22Rv1 (cell line): ENCODE results near the gene HCN2.
"Not testable (repeated sequence)": the region's sequence is repeated elsewhere in the genome, so short reads cannot be mapped to it uniquely, and the experiment has no call there.

Source experiments
- ZFX ChIP-seq: fragments of 450-650 bp; IDR thresholded peaks from 2 replicates; pipeline ENCODE4 v1.6.1; 2017; ENCODE audit warnings: antibody characterized with exemption, borderline replicate concordance
- TF ChIP-seq, protein P1 (sequence below): fragments of 450-650 bp; IDR thresholded peaks from 2 replicates; pipeline ENCODE4 v1.5.1; 2017; ENCODE audit warnings: mild to moderate bottlenecking

DNA sequence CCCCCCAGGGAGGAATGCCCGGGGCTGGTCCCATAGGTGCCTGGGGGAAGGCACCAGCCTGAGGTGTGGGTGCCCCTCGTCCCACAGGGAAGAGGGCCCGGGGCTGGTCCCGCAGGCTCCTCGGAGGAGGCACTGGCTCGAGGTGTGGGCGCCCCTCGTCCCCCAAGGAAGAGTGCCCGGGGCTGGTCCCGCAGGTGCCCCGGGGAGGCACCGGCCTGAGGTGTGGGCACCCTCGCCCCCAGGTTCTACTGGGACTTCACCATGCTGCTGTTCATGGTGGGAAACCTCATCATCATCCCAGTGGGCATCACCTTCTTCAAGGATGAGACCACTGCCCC lies 13.6 kb downstream of the HCN2 start:
- TF ChIP-seq, protein P1, sequence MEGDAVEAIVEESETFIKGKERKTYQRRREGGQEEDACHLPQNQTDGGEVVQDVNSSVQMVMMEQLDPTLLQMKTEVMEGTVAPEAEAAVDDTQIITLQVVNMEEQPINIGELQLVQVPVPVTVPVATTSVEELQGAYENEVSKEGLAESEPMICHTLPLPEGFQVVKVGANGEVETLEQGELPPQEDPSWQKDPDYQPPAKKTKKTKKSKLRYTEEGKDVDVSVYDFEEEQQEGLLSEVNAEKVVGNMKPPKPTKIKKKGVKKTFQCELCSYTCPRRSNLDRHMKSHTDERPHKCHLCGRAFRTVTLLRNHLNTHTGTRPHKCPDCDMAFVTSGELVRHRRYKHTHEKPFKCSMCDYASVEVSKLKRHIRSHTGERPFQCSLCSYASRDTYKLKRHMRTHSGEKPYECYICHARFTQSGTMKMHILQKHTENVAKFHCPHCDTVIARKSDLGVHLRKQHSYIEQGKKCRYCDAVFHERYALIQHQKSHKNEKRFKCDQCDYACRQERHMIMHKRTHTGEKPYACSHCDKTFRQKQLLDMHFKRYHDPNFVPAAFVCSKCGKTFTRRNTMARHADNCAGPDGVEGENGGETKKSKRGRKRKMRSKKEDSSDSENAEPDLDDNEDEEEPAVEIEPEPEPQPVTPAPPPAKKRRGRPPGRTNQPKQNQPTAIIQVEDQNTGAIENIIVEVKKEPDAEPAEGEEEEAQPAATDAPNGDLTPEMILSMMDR = not testable (repeated sequence)
- TF ChIP-seq ZFX = not testable (repeated sequence)
